ENCODE results near the gene KAT7. TPM values are rescaled to one million over a fixed set of nuclear protein-coding genes. Genes with fewer than 3 reads are reported as not detected.
A peak's percentile ranks its signal among the peaks of the same experiment; 100 is the strongest.
"Not testable (repeated sequence)": the region's sequence is repeated elsewhere in the genome, so short reads cannot be mapped to it uniquely, and the experiment has no call there.

Gene KAT7
- polyA plus RNA-seq (2013, experiment 1 of 2; ENCODE audit: insufficient read length): 25.2 TPM
- 25.5 TPM for polyA plus RNA-seq (2013, experiment 2 of 2; ENCODE audit: insufficient read length)

DNA sequence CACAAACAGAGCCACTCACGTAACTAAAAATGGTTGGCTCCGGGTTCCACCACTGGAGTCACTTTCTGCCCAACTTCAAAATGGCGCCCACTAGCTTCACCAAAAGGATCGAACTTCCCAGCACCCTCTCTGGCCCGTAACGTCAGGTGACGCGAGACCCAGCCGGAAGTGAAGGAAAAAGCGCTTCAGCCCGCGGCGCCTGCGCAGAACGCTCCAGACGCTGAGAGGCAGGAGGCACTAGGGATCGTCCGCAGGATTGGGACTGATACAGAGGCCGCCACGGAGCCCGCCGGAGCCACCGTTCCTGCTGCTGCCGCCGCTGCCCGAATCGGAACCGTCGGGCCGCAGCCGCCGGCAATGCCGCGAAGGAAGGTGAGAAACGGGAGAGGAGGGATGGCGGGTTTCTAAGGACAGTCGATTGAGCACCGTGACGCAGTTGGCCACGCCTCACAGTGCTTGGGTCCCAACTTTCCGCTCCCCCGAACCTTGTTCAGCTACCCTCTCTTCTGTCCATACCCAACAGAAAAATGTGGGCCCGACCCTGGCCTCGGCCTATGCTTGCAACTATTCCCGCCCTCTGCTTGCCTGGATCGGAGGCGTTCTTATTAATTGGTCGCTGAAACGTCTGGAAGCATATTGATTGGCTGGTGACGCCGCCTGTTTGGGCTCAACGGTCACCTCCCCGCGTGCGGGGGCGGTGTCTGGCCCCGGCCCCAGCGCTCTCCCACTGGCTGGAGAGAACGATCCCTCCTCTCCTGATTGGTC lies at the start of gene KAT7:
KAT7 (plus strand) TSS at position 204 of the 765 bp plus-strand sequence; CDS start at position 358, 154 bp downstream.
- peak; percentile 100 for DNase-seq

DNA sequence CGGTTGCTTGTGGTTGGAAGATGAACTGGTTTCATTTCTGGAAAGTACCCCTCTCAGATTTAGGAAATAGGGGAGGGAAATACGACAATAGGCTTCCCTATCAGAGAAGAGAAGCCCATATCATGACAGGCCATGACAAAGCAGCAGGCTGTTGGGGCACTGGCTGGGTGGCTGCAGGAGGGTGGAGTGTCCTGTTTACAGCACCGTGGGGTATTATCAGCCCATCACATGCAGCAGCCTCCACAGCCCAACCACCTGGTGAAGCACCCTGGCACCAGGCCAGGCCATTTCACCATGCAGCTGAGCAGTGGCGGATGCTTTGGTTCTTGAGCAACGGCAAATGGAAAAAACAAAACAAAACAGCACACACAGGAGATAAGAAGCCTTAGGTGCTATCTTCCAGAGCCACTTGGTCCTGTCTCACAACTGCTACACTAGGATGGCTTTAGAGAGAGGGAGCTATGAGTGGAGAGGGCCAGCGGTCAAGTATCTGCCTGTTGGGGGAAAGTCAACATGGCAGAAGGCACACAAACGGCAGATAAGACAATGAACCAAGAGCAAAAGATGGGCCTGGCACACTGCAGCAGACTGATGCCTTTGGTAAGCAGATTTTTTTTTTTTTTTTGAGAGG lies 48.7 kb upstream of the KAT7 start:
- no peak for DNase-seq

DNA sequence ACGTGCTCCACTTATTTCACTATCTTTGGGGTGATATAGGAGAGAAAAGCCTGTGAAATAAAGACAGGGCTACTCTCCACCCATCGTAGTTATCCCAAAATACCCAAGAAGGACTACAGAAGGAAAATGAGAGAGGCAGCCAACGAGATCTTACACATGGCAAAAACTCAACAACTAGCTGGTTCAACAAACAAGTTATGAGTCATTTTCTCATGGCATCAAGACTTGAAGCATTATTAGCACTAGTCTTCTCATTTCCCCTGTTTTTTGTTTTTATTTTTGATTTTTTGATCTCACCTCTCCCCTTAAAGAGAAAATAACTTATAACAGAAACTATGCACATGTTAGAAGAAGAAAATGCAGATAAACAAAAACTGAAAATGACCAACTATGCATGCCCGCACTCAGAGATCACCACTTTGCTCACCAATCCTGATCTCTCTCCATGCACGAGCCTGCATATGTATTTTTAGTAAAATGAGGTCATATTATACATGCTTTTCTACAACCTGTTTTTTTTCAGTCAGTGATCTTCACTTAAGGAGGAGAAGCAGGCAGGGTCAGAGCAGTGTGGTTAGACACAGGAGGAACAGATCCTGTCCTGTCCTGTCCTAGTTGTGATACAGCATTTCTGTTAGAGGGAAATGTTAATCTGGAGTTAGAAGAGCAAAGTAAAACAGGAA lies 47.3 kb upstream of the KAT7 start:
- DNase-seq: no peak

DNA sequence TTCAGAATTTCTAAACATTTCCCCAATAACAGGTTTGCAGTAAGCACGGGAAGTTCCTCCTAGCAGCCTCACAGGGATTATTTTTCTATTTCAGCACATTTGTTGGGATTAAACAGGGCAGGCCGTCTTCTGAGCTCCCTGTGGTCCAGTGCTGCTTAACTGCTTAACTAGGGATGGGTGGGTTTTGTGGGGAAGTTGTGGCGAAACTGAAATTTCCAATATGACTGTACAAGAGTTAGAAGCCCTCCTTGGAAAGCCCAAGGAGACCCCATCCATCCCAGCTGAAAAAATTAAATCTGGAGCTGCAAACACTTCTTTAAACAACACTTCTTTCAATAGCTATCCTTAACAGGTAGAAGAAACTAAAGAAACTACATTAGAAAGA lies 46.8 kb upstream of the KAT7 start:
- DNase-seq: no peak

DNA sequence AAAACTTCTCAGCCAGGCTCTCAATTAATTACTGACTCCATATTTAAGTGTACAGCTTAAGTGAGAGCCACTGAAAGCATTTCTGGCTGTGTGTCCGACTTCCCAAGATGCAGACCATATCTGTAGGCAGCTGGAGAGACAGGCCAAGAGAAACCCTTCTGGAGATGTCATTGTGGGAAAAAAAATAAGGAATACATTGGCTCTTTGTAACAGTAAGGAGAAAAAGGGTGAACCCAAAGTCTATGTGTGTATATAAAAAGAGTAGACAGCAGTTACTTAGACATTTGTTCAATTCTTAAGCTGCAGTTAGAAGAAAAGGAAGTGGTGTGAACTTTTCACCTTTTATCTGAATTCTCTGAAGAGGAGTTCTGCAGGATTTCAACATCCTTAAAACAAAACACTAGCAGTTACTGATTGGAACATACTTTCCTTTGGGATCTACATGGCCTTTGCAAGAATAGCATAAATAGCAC lies 46.3 kb upstream of the KAT7 start:
- DNase-seq: no peak

DNA sequence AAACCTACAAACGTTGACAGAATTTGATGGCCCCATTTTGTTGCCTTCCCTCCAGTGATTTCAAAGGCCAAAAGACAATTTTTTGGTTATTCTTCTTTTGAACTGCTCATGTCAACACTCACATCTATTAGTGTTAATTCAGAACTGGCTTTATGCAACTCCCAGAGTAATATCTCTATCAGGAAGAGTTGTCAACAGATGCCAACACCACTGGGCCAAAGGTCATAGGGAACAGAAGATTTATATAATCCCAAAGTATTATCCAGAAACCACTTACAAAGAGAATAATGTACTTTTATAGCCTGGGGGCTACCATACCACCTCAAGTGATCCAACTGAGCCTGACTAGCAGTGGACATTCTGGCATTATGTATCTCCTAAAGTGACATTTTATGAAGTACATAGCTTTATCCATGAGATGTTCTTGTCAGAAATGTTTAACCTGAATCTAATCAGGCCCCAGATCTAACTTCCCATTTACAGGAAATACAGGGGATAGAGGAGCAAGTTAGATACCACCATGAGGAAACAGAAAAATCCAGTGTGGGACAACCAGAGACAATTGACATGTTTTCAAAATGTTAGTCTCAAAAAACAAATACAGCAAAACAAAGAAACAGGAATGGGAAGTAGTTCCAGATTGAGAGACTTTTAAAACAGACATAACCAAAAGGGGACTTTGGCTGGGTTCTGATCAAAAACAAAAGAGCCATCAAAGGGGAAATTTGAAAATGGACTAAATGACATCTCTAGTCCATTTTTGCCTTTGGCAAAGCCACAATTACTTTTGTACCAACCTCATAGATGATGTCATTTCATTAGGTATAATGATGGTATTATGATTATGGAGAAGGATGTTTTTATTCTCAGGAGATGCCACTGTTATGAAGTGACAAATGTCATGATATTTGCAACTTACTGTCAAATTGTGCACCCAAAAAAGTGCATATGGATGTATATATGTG lies 43.0 kb upstream of the KAT7 start:
- no peak for DNase-seq

DNA sequence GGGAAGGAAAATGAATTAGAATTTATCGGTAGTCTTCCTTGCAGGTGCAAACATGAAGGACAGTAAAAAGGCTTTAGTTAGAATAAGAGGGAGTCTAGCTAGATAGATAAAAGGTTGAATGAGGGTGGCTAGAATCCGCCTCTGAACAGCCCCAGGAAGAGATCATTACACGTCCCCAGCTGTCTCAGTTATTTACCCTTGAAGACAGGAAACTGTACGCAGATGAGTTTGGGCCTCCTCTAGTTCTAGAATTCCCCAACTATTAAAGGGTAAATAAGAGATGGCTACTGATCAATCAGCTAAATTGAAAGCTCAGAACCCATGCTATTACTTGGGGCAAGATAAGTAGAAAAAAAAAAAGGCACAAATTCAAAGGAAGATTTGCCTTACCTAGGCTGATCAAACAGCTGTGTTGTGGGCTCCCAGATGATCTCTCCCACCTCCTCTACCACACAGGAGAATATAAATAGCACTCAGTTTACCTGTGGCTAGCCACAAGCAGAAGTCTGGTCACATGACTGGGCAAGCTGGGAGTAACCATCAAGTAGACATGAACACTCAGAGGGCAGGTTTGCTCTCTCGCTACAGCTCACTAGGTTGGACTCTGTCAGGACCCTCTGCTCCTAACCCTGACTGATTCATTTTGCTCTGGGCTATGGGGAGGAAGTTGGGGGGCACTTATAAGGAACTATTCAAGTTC lies 41.5 kb upstream of the KAT7 start:
- DNase-seq: no peak

DNA sequence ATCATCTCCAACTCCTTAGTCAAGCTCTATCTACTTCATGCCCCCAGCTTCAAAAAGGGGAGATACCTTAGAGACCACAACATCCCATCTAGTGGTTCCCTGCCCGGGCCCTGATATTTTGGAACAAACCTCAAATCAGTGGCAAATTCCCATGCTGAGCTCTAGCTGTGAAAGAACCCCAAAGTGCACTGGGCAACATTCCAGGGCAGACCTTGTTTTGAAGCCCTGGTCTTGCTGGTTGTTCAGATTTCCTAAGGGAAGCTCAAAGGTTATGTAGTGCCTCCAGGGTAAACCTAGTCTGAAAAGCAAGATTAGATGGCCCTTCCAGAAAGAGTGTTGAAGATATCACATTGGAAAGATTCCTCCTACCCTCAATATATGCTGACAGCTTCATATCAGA lies 40.8 kb upstream of the KAT7 start:
- no peak for DNase-seq

DNA sequence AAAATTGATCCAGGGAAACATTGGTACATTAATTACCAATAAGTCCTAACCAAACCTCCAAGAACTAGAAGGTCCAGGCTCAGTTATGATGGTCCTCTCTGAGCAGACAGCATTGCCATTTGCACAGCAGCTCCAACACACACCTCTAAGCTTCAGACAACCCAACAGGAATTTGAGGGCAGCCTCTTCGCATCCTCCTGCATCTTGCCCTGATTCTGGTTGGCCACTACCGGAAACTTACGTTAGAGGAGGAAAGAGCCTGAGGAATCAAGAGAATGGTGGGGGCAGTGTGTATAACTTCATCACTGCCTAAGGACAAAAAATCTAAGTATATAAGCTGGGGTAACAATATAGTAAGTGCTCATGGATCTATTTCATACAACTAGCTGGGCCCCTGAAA lies 40.3 kb upstream of the KAT7 start:
- DNase-seq: no peak

DNA sequence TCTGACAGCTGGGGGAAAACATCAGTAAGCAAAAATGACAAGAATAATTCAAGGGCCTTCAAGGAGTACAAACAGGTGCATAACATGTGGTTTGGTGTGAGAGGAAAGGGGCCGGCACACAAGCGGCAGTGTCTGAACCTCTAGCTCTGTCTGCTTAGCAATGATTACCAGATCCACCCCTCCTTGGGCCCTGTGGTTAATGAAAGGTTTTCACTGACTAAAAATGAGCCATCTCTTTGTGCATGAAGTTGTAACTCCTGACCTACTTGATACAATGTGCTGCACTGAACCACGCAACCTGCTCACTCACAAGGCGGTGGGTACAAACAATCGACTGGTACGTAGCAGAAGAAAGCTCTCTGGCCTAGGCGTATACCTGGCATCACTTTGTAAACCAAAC lies 39.7 kb upstream of the KAT7 start:
- no peak for DNase-seq

DNA sequence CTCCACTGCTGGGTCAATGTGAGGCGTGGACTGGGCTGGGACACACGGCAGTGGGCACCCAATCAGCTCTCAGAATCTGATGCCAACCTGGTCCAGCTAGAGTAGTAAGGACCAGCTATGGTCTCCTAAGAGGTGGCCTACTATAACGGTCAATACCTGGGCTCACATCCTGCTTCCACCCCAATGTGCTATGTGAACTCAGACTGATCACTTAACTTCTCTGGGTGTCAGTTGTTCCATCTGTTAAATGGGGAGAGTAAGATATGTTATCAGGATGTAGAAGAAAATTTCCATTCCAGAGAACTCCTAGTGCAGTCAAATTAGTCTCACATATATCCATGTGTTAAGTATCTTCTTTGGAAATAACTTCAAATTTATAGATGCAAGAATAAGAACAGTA lies 38.8 kb upstream of the KAT7 start:
- DNase-seq: no peak

DNA sequence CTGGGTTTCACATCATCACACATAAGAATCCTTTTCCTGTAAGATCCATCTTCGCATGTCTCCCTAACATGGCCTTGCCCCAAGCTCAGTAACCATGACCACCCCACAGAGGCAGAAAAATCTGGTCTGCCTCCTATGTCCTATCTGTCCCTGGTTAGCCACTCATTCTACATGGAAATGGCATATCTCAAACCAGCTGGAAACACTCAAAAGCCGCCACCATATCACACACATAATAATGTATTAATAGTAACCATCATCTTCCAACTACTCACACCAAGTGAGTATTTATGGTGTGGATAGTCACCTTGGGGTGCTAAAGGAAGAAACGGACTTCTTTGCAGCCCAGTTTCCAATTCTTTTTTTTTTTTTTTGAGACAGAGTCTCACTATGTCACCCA lies 36.0 kb upstream of the KAT7 start:
- no peak for DNase-seq

DNA sequence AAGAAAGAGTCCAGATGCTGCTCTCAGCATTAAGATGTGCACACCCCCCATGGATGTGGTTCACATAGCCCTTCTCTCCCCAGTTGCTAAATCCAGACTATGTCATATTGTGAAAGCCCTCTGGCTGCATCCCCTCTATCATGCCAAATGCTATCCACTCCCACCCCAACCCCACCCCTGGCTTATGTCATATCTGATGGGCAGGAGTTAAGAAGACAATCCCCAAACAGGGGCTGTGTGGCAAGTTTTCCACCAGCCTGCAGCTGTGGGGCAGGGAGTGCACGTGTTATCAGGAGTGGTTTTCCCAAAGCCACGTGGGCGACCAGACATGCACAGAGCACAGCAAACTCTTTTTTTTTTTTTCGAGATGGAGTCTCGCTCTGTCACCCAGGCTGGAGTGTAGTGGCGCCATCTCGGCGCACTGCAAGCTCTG lies 34.5 kb upstream of the KAT7 start:
- no peak for DNase-seq

DNA sequence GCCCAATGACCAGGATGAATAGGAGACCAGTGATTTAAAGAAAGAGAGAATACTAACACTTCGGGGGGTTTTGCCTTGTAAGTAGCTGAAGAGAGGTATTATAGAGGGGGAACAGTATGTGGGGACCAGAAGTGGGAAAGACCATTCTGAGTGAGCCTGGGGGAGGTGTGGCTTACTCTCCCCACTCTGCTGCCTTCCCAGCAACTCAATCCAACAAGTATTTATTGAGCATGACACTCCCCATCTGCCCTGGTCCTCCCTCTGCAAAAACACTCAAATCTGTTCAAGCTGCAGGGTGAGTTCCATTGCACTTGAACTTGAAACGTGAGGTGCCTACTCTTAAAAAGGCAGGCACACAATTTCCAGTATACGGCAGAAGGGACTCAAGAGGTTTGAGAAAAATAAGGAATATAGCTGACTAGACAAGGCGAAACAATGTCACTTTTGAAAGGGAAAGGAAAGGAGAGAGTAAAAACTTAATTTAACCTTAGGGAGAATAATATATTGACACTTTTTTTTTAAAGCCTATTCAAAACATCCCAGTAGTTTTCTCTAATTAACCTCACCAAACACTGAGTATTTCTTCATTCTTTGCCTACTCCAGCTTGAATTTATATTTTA lies 32.7 kb upstream of the KAT7 start:
- no peak for DNase-seq

DNA sequence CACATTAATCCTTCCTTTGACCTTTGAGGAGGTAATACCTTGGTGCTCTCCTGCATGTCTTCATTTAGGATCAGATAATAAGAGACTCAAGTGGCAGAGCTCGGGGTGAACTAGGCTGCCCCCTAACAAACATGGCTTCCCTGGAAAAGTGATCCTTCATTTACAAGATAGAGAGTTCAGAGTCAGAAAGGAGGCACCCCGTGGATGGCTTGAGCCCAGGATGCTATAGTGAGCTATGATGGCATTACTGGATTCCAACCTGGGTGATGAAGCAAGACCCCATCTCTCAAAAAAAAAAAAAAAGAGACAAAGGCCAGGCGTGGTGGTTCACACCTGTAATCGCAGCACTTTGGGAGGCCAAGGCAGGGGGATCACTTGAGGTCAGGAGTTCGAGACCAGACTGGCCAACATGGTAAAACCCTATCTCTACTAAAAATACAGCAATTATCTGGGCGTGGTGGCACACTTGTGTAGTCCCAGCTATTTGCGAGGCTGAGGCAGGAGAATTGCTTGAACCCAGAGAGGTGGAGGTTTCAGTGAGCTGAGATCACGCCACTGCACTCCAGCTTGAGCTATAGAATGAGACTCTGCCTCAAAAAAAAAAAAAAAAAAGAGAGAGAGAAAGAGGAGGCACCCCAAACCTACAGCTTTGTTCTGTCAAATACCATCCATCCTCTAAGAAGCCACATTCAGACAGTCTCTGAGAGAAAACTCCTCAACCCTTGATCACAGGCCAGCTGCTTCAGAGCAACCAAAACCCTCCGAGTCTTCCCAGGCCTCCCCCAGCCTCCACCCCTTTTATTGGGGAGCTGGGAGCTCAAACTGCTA lies 31.9 kb upstream of the KAT7 start:
- no peak for DNase-seq

DNA sequence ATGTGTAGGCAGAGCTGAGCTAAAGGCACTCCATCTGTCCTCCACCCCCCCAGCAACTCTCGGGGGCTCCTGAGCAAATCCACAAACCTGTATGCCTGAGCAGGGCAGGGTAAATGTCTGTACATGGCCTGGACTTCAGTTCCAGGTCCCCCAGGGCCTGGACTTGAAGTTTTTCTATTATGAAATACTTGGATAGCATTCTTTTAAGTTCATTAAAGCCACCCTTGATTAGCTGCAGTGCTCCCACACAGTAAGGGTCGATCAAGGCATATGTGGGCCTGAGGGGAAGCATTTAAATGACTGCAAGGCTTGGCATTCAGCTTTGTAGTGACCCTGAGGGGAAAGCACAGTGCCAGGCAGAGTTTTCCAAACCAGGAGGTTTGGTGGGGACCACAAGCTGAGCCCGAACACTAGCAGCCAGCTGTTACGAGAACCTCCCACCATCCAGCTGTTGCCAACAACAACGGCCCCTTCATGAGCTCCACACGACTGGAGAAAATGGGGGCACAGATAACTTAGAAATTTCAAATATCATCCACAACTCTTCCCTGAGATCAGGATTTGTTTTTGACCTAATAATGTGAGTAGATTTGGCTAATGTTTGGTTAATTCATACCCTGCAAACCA lies 31.2 kb upstream of the KAT7 start:
- DNase-seq: no peak

DNA sequence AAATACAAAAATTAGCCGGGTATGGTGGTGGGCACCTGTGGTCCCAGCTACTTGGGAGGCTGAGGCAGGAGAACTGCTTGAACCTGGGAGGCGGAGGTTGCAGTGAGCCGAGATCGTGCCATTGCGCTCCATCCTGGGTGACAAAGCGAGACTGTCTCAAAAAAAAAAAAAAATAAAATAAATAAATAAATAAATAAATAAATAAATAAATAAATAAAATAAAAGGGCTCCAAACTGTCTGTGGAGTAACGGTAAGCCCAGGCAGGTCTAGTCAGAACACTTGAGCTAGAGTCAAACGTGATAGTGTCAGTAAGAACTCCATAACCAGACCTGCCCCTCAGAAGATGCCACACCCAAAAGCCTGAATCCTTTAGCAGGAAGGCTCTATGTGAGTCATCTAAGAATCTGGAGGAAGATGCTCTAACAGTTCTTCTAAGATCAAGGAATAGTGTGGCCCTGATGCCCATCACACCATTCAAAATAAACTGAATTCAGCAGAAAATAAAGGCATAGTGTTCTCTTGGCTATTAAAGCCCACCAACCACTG lies 29.9 kb upstream of the KAT7 start:
- DNase-seq: not testable (repeated sequence)

DNA sequence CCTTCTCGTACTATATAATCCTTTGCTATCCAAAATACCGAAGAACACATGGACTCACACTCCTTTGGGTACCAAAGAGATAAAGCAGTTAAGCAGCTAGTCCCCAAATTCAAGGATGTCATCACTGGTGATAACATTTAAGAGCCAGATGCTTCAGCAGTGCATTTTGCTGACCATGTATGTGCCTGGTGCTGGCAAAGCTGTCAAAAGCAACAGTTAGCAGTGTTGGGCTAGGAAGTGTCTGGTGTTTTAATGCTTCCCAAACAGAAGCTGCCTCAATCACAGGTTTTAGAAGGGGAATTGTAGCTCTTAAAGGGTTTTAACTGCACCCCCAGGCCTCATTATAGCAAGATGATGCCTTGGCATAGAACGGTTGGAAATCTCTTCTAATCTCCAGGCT lies 29.3 kb upstream of the KAT7 start:
- no peak for DNase-seq

DNA sequence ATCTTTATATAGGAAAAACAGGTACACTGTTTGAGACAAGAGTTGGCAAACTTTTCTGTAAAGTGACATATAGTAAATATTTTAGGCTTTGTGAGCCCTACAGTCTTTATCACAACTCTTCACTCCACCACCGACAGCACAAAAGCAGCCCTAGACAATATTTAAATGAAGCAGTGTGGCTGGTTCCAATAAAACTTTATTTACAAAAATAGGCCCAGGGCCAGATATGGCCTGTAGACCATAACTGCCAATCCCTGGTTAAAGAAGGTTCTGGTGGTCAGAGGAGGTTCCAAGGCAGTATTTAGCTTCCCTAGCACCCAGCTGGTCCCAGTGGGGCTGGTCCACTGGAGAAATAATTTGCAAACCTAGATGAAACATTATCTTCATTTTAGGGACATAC lies 28.2 kb upstream of the KAT7 start:
- no peak for DNase-seq

All from fibroblast of skin of abdomen (primary cell).